HG03378 (cell line): ENCODE data around the gene RAB3IL1.
"Not testable (repeated sequence)": the region's sequence is repeated elsewhere in the genome, so short reads cannot be mapped to it uniquely, and the experiment has no call there.

Experiments used
- ATAC-seq: cut with Tn5 transposase; IDR thresholded peaks from one replicate; pipeline ENCODE4 v1.9.1; 2021; ENCODE audit warnings: mild to moderate bottlenecking, moderate library complexity; ENCODE audit not compliant: unreplicated experiment

The RAB3IL1 gene

DNA sequence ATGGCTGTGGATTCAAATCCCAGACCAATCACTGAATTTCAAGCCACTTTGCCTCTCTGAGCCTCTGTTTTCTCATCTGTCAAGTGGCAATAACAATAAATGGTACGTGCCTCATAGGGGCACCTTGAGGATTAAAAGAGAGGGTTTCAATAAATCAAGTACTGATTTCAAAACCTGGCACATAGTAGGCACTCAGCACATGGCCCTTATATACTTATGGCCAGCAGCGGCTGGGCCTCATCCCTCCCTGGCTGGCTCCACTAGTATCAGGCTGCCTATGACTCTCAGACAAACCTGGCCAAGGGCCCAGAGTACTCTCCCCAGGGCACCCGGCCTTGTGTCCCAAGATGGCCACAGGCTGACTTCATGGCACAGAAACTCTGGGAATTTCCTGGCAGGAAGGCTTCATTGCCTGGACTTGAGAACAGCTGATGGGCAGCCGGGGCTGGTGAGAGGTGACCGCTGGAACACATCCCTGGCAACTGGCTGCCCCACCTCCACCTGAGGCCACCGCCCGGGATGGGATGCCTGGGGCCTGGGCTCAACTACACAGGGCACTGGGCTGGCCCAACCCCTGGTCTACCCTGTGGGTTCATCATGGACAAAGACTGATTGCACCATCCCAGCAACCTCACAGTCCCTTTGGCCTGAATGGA is 29.4 kb downstream of the RAB3IL1 start:
- no peak for ATAC-seq

DNA sequence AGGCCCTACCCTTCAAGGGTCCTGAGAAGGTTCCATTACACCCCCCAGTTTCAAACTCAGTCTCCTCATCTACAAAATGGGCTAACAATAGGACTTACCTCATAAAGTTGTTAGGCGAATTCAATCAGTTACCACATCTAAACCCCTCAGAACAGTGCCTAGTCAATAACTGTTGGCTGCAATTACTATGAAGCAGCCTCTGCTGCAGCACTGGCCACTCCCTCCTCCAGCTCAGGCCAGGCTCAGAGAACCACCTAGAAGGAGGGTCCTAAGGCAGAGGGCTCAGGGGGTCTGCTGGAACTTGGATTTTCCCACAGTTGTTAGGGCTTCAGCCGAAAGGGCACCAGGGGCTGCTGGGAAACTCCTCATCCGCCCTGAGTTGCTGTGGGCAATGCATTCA is 30.7 kb downstream of the RAB3IL1 start:
- no peak for ATAC-seq

DNA sequence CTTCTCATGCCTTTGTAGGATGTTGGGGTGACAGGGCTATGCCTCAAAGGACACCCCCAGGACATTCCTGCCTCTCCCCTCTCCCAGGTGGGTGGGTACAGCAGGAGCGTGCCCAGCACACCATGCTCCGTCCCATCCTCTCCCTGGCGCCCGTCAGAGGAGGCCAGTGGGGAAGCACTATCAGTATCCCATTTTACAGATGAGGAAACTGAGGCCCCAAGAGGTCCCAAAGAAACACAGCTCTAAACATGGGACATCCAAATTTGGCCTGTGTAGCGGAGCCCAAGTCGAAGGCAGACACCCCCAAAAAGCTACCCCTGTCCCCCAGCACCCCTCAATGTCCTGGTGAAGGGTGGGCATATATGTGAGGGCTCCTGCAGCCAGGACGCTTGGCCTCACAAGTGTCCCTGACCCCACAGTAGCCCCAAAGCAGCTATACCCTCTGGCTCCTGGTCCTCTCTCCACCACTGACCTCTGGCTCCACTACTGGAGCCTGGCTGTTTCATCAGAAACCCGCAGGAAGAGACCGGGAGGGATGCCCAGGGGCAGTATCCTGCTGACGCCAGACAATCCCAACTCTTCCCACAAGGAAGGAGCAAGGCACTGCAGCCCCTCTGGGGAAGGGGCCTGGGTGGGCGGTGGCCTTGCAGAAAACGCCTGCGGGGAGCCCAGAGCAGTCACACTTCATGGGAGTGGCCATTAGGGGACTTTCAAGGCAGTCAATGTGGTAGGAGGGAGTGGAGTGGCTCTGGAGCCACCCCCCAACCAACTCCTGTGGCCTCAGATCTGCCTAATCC is 31.4 kb downstream of the RAB3IL1 start:
- ATAC-seq, result no peak

DNA sequence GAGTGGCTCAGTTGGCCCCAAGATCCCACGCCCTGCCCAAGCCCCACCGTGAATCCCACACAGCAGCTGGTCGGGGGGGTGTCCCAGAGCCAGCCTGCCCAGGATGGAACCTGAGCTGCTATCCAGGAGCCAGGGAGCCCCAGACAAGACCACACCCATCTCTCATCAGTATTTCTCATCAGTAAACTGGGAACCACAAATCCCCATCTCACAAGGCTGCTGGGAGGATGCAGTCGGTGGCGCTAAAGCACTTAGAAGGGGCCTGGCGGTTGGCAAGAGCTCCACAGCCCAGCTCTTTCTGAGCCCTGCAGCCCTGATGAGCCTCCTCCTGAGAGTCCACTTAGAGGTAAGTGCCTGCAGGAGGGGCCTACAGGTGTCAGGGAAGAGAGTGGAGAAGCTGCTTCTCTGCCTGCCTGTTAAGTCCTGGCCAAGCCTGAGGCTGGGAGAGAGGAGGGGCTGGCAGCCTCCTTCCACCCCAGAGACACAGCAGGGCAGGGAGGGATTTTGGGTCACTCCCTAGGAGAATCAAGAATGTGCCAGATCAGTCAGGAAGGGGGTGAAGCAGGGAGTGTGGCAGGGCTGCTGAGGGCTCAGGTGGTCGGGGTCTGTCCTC is 32.1 kb downstream of the RAB3IL1 start:
- ATAC-seq, result no peak

DNA sequence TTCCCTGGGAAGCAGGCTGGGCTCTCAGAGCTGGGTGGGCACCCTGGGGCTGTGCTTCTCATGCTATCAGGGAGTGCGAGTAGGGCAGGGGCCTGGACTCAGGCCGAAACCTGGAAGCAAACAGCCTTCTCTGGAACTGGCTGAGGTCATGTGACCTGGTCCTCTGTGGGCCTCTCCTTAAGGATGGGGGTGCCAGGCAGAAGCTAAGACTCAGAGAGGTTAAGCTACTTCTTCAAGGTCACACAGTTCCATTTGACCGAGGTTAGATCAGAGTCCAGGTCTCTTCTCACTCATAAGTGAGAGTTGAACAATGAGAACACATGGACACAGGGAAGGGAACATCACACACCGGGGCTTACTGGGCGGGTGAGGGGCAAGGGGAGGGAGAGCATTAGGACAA is 33.4 kb downstream of the RAB3IL1 start:
- no peak for ATAC-seq

DNA sequence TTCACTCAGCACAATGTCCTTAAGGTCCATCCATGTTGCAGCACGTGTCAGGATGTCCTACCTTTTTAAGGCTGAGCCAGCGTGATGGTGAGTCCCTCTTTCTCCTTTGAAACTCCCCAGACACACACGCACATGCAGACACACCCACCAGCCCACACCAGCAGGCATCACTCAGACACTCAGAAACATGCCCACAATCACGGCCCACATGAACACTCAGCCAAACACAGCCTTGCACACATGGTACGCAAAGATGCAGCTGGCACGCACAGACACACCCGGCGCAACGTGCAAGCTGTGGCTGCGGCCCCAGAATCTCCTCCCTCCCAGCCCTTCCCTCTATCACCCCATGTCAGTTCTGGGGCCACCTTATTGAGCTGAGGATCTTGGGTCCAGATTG is 34.0 kb downstream of the RAB3IL1 start:
- no peak for ATAC-seq

DNA sequence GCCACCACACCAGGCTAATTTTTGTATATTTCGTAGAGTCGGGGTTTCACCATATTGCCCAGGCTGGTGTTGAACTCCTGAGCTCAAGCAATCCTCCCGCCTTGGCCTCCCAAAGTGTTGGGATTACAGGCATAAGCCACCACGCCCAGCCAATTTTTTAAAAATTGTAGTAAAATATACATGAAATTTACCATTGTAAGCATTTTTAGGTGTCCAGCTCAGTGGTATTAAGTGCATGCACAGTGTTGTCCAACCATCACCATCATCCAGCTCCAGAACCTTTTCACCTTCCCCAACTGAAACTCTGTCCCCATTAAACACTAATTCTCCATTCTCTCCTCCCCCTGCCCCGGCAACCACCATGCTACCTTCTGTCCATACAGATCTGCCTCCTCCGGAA is 34.5 kb downstream of the RAB3IL1 start:
- no peak for ATAC-seq

DNA sequence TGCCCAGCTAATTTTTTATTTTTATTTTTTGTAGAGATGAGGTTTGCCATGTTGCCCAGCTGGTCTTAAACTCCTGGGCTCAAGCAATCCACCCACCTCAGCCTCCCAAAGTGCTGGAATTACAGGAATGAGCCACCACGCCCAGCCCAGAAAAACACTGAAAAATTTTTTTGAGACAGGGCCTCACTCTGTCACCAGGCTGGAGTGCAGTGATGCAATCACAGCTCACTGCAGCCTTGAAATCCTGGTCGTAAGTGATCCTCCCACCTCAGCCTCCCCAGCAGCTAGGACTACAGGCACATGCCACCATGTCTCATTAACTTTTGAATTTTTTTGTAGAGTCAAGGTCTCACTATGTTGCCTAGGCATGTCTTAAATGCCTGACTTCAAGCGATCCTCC is 35.1 kb downstream of the RAB3IL1 start:
- not testable (repeated sequence) for ATAC-seq

DNA sequence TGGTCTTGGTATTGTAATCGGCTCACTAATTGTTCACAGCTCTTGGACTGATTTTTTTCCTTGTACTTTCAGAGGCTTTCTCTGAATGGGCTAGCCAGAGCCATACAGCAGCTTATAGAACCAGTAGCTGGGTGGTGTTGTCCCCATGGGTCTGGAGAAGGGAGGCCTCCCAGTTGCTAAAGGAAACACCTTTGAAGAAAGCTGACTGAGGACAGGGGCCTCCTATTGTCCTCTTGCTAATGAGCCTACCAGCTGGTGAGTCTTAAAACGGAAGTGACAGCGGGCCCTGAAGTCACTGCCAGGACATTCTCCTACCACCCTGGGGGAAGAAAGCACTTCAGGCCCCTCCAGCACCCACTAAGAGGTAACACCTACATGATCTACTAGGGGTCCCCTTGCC is 36.0 kb downstream of the RAB3IL1 start:
- ATAC-seq, result no peak

DNA sequence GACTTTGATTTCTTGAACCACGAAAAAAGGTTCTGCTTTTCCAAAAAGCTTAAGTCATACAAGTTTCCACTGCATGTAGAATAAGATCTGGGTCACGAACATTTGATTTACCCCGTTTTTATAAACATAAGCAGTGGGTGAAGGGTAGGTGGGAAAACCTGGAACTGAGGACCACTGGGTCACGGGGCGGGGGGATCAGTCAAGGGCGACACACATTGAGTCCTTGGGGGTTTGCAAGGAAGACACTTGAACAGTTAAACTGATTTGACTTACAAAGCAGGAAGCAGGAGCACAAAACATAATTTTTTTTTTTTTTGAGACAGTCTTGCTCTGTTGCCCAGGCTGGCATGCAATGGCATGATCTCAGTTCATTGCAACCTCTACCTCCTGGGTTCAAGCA is 36.9 kb downstream of the RAB3IL1 start:
- ATAC-seq, result no peak

DNA sequence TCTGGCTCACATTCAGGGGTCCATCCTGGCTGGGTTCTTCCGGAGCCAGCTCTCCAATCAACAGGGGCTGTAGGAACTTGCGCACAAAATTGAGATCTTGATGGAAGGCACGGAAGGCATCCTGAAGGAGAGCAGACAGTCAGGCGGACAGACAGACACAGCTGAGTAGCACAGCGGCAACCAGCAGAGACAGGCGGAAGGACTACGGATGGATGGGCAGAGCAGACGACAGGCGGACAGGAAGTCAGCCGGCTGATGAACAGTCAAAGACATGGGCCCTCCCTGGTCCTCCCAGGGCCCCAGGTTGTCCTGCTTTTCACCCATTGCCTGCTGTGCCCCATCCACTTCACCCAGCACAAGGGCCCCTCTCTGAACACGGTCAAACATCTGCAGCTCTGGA is 37.3 kb downstream of the RAB3IL1 start:
- ATAC-seq, result no peak

DNA sequence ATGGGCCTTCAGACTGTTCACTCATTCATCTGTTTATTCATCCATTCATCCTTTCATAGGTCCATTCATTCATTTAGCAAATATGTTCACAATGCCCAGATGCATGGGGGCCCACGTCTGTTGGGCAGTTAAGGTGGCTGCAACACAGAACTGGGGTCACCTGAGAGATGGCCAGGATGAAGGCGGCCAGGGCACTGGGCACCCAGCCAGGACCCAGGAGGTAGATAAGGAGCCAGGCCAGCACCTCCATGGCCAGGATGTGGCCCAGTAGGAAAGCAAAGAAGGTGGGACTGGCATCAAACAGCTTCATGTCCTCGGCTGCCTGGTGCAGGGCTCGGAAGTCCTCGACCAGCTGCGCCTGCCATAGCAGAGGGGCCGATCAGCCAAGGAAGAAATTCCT is 38.2 kb downstream of the RAB3IL1 start:
- ATAC-seq, result no peak

DNA sequence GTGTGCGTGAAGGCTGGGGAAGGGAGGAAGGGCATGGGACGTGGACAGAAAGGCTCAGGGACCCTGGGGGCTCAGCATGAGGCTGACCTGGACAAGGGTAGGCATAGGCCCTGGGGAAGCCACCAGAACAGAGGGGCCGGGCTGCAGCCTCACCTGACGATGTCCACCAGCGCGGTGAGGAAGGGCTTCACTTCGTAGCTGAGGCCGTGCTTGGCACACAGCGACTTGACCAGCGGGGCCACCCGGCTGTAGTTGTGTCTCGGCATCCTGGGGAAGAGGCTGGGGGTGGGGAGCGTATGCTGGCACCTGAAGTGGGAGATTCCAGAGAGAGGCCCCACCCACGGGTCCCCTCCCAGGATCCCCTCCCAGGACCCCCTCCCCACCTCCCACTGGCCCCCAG is 41.7 kb downstream of the RAB3IL1 start:
- no peak for ATAC-seq

DNA sequence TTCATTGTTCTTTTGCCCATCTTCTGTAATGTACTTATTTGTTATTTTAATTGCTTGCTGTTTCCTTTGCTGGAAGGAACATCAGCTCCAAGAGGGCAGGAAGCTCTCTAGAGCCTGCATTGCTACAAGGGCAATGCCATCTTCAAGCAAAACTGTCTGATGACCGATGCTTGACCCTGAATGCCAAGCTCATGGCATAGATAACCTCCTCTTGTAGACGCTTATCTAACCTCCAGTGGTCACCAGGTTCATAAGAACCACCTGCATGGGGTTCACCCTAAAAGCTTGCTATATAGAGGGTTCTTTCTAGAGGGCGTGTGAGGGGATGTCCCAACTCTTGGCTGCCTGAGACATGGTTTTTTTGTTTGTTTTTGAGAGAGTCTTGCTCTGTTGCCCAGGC is 42.5 kb downstream of the RAB3IL1 start:
- no peak for ATAC-seq

DNA sequence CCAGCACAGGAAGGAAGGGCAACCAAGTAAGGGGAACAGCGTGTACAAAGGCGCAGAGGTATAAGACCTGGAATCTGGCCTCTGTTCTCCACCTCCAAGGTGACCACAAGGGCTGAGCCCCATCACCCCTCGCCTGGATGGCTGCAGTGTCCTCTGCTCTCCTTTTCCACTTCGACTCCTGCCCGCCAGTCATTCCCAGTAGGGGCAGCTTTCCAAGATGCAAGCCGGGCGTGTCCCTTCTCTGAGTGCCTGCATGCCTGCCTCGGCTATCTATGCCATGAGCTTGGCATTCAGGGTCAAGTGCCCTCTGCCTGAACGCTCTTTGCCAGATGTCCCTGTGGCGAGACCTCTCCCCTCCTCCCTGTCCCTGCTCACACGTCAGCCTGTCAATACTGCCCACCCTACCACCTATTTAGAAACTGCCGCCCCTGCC is 43.0 kb downstream of the RAB3IL1 start:
- no peak for ATAC-seq

DNA sequence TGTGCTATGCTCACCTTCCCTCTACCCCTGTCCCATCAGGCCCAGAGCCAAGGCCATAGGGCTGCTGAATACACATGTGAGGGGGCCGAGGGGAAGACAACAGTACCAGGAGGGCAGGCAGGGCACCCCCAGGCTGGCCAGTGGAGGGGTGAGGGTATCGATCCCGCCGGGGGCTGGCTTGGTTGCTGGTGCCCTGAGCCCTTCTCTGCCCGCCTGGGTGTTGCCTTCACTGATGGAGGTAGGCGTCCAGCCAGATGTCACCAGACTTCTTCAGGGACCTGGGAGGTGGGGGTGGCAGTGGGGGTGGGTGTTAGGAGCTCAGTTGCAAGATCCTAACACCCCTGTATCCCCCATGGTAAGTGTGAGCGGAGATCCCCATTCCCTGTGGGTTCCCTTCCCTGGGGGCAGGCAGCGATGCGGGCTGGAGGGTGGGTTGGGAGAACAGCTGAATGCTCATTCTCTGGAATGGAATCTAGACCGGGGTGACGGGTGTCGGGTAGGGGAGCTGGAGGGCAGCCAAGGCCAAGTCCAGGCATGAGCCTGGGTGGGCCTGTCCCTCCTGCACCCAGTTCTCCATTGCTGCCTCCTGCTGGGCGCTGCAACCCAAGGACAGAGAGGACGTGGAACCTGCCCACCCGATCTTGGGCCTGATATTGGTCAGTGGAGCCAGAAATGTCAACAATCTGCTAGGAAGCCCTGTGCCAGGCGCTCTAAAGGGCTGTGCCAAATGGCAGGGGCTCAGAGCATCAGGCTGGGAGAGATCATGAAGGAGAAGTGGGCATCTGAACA is 43.6 kb downstream of the RAB3IL1 start:
- ATAC-seq, result no peak

DNA sequence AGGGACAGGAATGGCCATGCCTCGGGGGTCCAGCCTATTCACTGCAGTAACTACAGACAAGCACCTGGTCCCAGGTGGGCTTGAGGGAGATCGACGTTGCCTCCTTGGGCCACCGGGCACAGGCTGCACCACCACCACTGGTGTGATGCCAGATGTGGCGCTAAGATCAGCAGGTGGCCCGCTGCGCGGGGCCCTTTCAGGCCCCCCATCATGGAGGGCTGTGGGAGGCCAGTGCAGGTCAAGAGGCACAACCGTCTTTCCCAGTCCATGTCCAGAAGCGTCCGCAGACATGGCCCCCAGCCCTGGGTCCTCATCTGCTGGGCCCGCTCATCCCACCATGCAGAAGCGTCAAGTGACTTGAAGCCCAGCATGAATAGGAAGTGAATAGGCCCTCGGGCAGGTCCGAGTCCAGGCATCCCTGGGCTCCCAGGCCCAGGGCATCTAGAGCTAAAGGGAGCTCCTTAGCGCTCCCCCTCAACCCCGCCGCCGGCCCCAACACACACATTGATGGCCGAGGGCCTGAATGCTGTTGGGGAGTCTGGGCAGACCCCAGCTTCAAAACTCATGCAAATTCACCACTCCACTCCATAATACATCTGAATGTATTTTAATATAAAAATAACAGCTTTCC is 44.3 kb downstream of the RAB3IL1 start:
- ATAC-seq, result no peak

DNA sequence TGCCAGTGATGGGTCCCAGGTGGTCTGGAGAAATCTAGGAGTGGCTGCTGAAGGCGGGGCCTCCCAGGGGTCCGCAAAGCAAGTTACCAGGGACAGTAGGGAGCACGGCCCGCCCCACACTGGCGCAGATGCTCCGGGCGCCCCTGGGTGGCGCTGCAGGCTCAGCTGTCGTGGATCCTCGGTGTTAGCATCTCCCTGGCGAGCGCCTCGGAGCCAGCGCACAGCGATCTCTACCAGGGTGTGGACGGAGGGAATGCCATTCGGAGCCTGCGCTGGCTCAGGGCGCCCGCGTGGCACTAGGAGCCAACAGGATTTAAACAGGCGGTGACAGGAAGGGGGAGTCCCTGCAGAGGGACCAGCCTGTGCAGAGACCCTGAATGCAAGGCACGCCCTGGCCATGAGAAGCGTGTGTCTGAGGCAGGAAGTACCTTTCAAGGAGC is 46.2 kb downstream of the RAB3IL1 start:
- no peak for ATAC-seq

DNA sequence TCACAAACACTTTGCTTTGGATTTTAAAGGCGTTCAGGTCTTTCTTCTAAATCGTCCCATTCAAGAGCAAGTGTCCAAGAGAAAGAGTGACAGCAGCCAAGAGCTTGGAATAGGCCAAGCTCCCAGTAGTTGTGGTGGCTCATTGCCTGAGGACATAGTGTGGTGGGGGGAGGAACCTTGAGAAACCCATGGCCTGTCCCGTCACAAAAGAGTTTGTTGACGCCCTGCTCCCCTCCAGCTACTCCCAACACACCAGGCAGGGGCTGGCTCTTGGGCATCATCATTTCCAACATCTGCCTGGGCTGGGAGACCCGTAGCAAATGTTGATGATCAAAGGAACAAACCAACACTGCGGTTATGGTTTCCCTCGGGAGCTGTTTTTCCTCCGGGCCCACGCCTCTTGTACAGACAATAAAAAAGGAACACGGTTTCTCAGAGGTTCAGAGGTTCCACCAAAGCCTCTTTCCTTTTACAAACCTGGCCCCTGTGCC is 46.8 kb downstream of the RAB3IL1 start:
- no peak for ATAC-seq

DNA sequence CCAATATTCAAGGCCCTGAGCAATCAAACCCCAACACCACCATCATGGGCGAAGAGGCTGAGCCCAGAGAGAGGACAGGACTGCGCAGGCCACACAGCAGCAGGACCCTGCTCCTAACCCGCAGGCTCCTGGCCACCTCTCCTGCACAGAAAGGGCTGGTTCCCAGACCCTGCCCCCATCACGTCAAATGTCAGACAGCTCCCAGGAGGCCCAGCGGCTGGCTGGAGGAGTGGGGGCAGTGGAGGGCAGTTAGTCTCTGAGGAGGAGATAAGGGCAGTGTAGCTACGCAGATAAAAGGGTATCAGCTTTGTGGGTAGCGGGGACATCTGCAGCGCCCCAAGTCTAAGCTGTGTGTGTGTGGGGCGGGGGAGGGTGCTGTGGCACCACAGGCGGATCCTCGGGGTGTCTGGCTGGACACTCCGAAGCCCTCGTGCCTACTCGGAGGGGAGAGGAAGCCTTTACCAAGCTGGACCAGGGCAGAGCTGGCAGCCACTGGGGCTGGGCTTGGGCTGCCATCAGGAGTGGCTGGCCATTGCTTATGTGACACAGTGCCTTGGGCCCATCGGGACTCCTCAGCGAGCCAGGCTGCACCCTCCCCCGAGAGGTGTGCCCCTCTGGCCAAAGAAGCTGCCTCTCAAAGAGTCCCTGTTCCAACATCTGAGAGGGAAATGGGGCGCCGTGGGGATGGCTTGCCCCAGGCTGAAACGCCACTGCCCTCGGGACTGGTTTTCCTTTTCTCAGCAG is 47.5 kb downstream of the RAB3IL1 start:
- no peak for ATAC-seq
